HL-60 (cell line): ENCODE measurements around the gene FBXL20.

Experiments used
- GABPA ChIP-seq: IDR thresholded peaks from 2 replicates; pipeline ENCODE4 v1.6.1; 2012; ENCODE audit warnings: low read depth
- POLR2AphosphoS5 ChIP-seq: IDR thresholded peaks from 2 replicates; pipeline ENCODE4 v1.6.1; 2012; ENCODE audit warnings: low read depth
- TF ChIP-seq, protein P1 (sequence below): IDR thresholded peaks from one replicate; pipeline ENCODE4 v1.5.1; 2011; ENCODE audit warnings: low read length, control low read depth, inconsistent platforms; ENCODE audit not compliant: insufficient read depth

GRCh38 chr17:39352511-39352910 lies 48.9 kb downstream of the FBXL20 start:
- TF ChIP-seq, protein P1, sequence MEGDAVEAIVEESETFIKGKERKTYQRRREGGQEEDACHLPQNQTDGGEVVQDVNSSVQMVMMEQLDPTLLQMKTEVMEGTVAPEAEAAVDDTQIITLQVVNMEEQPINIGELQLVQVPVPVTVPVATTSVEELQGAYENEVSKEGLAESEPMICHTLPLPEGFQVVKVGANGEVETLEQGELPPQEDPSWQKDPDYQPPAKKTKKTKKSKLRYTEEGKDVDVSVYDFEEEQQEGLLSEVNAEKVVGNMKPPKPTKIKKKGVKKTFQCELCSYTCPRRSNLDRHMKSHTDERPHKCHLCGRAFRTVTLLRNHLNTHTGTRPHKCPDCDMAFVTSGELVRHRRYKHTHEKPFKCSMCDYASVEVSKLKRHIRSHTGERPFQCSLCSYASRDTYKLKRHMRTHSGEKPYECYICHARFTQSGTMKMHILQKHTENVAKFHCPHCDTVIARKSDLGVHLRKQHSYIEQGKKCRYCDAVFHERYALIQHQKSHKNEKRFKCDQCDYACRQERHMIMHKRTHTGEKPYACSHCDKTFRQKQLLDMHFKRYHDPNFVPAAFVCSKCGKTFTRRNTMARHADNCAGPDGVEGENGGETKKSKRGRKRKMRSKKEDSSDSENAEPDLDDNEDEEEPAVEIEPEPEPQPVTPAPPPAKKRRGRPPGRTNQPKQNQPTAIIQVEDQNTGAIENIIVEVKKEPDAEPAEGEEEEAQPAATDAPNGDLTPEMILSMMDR: no peak
- TF ChIP-seq POLR2AphosphoS5: no peak
- TF ChIP-seq GABPA: no peak
